Brain microvascular endothelial cell (primary cell): Measurements from ENCODE around the gene IDI2.

Source experiments
- DNase-seq: peaks from one replicate; pipeline ENCODE4 v3.0.0-alpha.2; 2020
- H3K27ac ChIP-seq: fragments of 250-450 bp; sonication (Bioruptor Pico); 2 replicates; pipeline ENCODE4 v1.5.1; 2020; ENCODE audit warnings: mild to moderate bottlenecking, moderate library complexity
- H3K27me3 ChIP-seq: fragments of 250-450 bp; sonication (Bioruptor Pico); replicated peaks from 2 replicates; pipeline ENCODE4 v1.5.1; 2020; ENCODE audit warnings: mild to moderate bottlenecking
- H3K36me3 ChIP-seq: fragments of 250-450 bp; sonication (Bioruptor Pico); replicated peaks from 2 replicates; pipeline ENCODE4 v1.5.1; 2020; ENCODE audit warnings: mild to moderate bottlenecking
- H3K4me3 ChIP-seq: 2 replicates; pipeline ENCODE4 v1.5.1; 2011; ENCODE audit warnings: low read depth, mild to moderate bottlenecking, control low read depth, low read length, moderate library complexity
- in situ Hi-C: cut with HindIII; loops from 2 replicates; pipeline ENCODE4 v1.10.0; 2017; ENCODE audit warnings: low sequenced_read_pairs, low pct_ligation_motif_present
- TF ChIP-seq, protein P1 (sequence below): IDR thresholded peaks from 2 replicates; pipeline ENCODE4 v1.5.1; 2011; ENCODE audit warnings: low read depth, mild to moderate bottlenecking, moderate library complexity, low read length, control low read depth, inconsistent platforms; ENCODE audit errors: missing control alignments

IDI2 gene

DNA sequence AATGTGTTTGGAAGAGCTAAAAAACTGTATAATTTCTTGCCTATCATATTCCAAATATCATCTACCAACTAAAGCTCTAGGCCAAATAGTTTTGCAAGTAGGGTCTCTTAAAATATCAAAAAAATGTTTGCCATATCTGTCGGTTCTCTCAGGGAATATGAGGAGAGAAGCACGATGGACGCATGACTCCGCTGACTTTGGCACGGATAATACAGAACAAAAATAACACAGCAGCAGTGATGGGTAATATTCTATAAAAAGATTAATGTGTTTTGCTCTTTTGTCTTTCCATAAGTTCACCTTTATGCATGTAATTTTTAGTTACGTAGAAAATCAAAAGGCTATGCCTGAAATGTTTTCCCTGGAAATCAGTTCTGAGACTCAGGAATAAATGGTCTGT lies 919 bp upstream of the IDI2 start:
- no peak for DNase-seq
- Histone ChIP-seq H3K27me3 (no peaks in the 10 kb centered on the region), H3K4me3 (no peak overlapping the region), H3K27ac (no peak overlapping the region), H3K36me3 (no peaks in the 10 kb centered on the region)
- in situ Hi-C loops = no loop called here
- TF ChIP-seq, protein P1, sequence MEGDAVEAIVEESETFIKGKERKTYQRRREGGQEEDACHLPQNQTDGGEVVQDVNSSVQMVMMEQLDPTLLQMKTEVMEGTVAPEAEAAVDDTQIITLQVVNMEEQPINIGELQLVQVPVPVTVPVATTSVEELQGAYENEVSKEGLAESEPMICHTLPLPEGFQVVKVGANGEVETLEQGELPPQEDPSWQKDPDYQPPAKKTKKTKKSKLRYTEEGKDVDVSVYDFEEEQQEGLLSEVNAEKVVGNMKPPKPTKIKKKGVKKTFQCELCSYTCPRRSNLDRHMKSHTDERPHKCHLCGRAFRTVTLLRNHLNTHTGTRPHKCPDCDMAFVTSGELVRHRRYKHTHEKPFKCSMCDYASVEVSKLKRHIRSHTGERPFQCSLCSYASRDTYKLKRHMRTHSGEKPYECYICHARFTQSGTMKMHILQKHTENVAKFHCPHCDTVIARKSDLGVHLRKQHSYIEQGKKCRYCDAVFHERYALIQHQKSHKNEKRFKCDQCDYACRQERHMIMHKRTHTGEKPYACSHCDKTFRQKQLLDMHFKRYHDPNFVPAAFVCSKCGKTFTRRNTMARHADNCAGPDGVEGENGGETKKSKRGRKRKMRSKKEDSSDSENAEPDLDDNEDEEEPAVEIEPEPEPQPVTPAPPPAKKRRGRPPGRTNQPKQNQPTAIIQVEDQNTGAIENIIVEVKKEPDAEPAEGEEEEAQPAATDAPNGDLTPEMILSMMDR = no peak

GRCh38 chr10:1024103-1024502 lies 1.6 kb downstream of the IDI2 start:
- no peak for DNase-seq
- in situ Hi-C loops = no loop called here
- Histone ChIP-seq H3K27ac (no peak overlapping the region), H3K27me3 (no peaks in the 10 kb centered on the region), H3K4me3 (no peak overlapping the region), H3K36me3 (peaks cover 15% of the 10 kb centered on the region)
- TF ChIP-seq, protein P1 = no peak

- in situ Hi-C loops = no loop called here
- peaks cover 26% of the 10 kb centered on the region for H3K36me3 ChIP-seq
- TF ChIP-seq, protein P1 = no peak
- no peak overlapping the region for H3K4me3 ChIP-seq
- H3K27ac ChIP-seq = no peak overlapping the region
- DNase-seq = no peak
- H3K27me3 ChIP-seq = no peaks in the 10 kb centered on the region
Observed at GRCh38 chr10:1022413-1022812, 3.2 kb downstream of the IDI2 start.

DNA sequence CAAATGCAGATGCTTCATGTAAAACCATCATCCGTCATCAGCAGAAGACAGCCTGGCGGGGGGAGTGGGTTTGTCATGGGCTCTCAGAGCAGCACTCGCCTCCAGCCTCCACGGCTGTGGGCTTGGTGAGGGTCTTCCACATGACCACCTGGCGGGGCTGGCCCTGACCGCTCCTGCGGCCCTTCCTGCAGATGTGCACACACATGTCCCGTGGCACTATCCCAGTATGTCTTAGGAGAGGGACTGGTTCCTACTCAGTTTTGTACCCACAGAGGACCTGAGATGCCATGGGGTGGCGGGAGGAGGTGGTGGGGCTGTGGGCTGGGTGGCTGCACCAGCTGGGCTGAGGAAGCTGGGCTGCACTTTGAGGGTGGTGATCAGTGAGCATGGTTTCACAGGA lies 4.7 kb downstream of the IDI2 start:
- Histone ChIP-seq H3K27ac (no peak overlapping the region), H3K27me3 (no peaks in the 10 kb centered on the region), H3K36me3 (peaks cover 39% of the 10 kb centered on the region), H3K4me3 (no peak overlapping the region)
- in situ Hi-C loops = no loop called here
- no peak for DNase-seq
- TF ChIP-seq, protein P1 = no peak

- Histone ChIP-seq H3K27ac (no peak overlapping the region), H3K36me3 (peaks cover 43% of the 10 kb centered on the region), H3K27me3 (no peaks in the 10 kb centered on the region), H3K4me3 (no peak overlapping the region)
- TF ChIP-seq, protein P1 = no peak
- no peak for DNase-seq
- in situ Hi-C loops = no loop called here
Observed at GRCh38 chr10:1020460-1020859, 5.2 kb downstream of the IDI2 start.

- H3K4me3 ChIP-seq = no peak overlapping the region
- in situ Hi-C loops = no loop called here
- H3K27ac ChIP-seq = no peak overlapping the region
- TF ChIP-seq, protein P1 = no peak
- no peak for DNase-seq
- H3K36me3 ChIP-seq = peaks cover 44% of the 10 kb centered on the region
- no peaks in the 10 kb centered on the region for H3K27me3 ChIP-seq
Observed at GRCh38 chr10:1019362-1019761, 6.3 kb downstream of the IDI2 start.
